H1 (cell line): ENCODE results near the gene DIP2C. TPM values are rescaled to one million over a fixed set of nuclear protein-coding genes. Genes with fewer than 3 reads are reported as not detected.

Experiments used
- ATF2 ChIP-seq: IDR thresholded peaks from 2 replicates; pipeline ENCODE4 v1.6.1; 2012; ENCODE audit warnings: low read length, inconsistent platforms
- GABPA ChIP-seq: IDR thresholded peaks from 2 replicates; pipeline ENCODE4 v1.6.1; 2011; ENCODE audit warnings: mild to moderate bottlenecking, low read length, moderate library complexity, borderline replicate concordance; ENCODE audit not compliant: insufficient read depth
- MAX ChIP-seq: IDR thresholded peaks from 2 replicates; pipeline ENCODE4 v1.6.1; 2012; ENCODE audit warnings: inconsistent platforms
- TEAD4 ChIP-seq: IDR thresholded peaks from 2 replicates; pipeline ENCODE4 v1.6.1; 2012; ENCODE audit warnings: low read depth, low read length, inconsistent platforms, mixed read lengths
- polyA plus RNA-seq, 7 experiments: library from polyadenylated mRNA; depleted of rRNA in 3 of 7; stranded (reverse) in 5 of 7; unstranded in 2 of 7; fragments of >200 nt in 5 of 7; fragments of 200-250 nt in 2 of 7; gene quantifications; 1 replicate in 5 of 7; 2 replicates in 1 of 7; 4 replicates in 1 of 7; pipeline versions ENCODE4 v1.2.1 to v1.2.3, GENCODE V29; 2011 to 2013; ENCODE audit warnings: missing spikeins in 2 of 7, mixed read lengths in 2 of 7
- total RNA-seq: library from RNA; stranded (reverse); fragmentation: NEBNext Ultra II Directional; extraction: Animal tissue kit (Norgen Biotek cat#: 25700); gene quantifications from 2 replicates; pipeline ENCODE4 v1.2.1, GENCODE V29; 2021

The DIP2C gene
- total and polyA plus RNA-seq, 2 of the 8 experiments (the other 6 are each of a cell fraction or from before 2014, with no cell fraction given) = 3.8 to 9.3 TPM

DNA sequence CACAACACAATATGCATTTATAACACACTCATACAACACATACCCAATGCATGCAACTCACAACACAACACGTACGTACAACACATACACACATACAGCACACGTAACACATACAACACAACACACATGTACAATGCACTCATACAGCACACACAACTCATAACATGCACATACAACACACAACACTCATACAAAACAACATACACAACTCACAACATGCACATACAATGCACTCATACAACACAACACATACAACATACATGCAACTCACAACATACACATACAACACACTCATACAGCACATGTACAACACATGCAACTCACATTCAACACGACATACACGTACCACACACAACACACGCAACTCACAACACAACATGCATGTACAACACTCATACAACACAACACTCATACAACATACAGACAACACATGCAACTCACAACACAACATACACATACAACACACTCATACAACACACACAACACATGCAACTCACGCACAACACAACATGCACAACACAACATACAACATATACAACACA lies 21.8 kb downstream of the DIP2C start (continued):
- TF ChIP-seq GABPA (no peak), ATF2 (no peak), MAX (no peak), TEAD4 (no peak)
- TF ChIP-seq, all 59 proteins: peak for 0
